ENCODE measurements around the gene CCL28. TPM values are rescaled to one million over a fixed set of nuclear protein-coding genes. Genes with fewer than 3 reads are reported as not detected.

CCL28 gene
- total and polyA plus RNA-seq, 9 of the 15 experiments (the other 6 are each of a cell fraction or from before 2014, with no cell fraction given), result not detected

DNA sequence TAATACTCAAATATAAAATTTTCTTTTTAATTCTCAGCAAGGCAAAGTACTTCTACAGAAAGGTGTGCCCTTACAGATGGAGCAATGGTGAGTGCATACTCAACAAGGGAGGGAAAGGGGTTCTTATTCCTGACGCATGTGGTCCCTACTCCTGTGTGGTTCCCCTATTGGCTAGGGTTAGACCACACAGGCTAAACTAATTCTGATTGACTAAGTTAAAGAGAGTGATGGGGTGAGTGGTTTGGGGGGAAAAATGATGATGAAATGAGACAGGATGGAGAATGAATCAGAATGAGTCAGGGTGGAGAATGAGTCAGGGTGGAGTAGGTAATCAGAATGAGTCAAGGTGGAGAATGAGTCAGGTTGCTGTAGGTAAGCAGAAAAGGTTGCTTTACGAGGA is 76.0 kb downstream of the CCL28 start (continued):
- TF ChIP-seq JUN (IDR thresholded peaks at IDR 0.05; ENCODE audit: borderline replicate concordance, low read depth, low read length) (peak; percentile 91), JUN (CRISPR knock-in tag; IDR thresholded peaks at IDR 0.05; ENCODE audit: borderline replicate concordance) (no peak), FOS (IDR thresholded peaks at IDR 0.05; ENCODE audit: extremely low read depth, insufficient read length) (peak; percentile 49), SMARCE1 (IDR thresholded peaks at IDR 0.05) (peak; percentile 49; the same call in 1 of the 2 replicates), ZNF239 (CRISPR knock-in tag; IDR thresholded peaks at IDR 0.05) (no peak), ARID1B (IDR thresholded peaks at IDR 0.05) (peak; percentile 66), DPF2 (IDR thresholded peaks at IDR 0.05) (peak; percentile 45; the same call in 1 of the 2 replicates), ZEB2 (IDR thresholded peaks at IDR 0.05) (peak; percentile 66), MTF1 (CRISPR knock-in tag; IDR thresholded peaks at IDR 0.05; ENCODE audit: borderline replicate concordance) (no peak), BRD4 (IDR thresholded peaks at IDR 0.05) (no peak), TRIM28 (IDR thresholded peaks at IDR 0.05) (peak; percentile 91), JUND (IDR thresholded peaks at IDR 0.05; ENCODE audit: borderline replicate concordance, low read depth, low read length) (peak; percentile 66; the same call in 1 of the 2 replicates), JUND (tag; IDR thresholded peaks at IDR 0.05; ENCODE audit: borderline replicate concordance, low read depth, low read length) (0 out of 3 replicates have a peak, but pooled peaks have one; percentile 52), CBFA2T3 (IDR thresholded peaks at IDR 0.05) (peak; percentile 27; the same call in 1 of the 2 replicates), CBX5 (IDR thresholded peaks at IDR 0.05; ENCODE audit: borderline replicate concordance, low read depth) (peak; percentile 70; the same call in 1 of the 2 replicates), ZNF354B (CRISPR knock-in tag; IDR thresholded peaks at IDR 0.05) (no peak), TRIM24 (IDR thresholded peaks at IDR 0.05) (peak; percentile 99), CBX3 (IDR thresholded peaks at IDR 0.05; ENCODE audit: borderline replicate concordance in 1 of 2, low read length in 2 of 2) (peak in 1 of 2 experiments; percentile 91; a peak in 2 of 3 replicates)
- TF ChIP-seq, protein P1, sequence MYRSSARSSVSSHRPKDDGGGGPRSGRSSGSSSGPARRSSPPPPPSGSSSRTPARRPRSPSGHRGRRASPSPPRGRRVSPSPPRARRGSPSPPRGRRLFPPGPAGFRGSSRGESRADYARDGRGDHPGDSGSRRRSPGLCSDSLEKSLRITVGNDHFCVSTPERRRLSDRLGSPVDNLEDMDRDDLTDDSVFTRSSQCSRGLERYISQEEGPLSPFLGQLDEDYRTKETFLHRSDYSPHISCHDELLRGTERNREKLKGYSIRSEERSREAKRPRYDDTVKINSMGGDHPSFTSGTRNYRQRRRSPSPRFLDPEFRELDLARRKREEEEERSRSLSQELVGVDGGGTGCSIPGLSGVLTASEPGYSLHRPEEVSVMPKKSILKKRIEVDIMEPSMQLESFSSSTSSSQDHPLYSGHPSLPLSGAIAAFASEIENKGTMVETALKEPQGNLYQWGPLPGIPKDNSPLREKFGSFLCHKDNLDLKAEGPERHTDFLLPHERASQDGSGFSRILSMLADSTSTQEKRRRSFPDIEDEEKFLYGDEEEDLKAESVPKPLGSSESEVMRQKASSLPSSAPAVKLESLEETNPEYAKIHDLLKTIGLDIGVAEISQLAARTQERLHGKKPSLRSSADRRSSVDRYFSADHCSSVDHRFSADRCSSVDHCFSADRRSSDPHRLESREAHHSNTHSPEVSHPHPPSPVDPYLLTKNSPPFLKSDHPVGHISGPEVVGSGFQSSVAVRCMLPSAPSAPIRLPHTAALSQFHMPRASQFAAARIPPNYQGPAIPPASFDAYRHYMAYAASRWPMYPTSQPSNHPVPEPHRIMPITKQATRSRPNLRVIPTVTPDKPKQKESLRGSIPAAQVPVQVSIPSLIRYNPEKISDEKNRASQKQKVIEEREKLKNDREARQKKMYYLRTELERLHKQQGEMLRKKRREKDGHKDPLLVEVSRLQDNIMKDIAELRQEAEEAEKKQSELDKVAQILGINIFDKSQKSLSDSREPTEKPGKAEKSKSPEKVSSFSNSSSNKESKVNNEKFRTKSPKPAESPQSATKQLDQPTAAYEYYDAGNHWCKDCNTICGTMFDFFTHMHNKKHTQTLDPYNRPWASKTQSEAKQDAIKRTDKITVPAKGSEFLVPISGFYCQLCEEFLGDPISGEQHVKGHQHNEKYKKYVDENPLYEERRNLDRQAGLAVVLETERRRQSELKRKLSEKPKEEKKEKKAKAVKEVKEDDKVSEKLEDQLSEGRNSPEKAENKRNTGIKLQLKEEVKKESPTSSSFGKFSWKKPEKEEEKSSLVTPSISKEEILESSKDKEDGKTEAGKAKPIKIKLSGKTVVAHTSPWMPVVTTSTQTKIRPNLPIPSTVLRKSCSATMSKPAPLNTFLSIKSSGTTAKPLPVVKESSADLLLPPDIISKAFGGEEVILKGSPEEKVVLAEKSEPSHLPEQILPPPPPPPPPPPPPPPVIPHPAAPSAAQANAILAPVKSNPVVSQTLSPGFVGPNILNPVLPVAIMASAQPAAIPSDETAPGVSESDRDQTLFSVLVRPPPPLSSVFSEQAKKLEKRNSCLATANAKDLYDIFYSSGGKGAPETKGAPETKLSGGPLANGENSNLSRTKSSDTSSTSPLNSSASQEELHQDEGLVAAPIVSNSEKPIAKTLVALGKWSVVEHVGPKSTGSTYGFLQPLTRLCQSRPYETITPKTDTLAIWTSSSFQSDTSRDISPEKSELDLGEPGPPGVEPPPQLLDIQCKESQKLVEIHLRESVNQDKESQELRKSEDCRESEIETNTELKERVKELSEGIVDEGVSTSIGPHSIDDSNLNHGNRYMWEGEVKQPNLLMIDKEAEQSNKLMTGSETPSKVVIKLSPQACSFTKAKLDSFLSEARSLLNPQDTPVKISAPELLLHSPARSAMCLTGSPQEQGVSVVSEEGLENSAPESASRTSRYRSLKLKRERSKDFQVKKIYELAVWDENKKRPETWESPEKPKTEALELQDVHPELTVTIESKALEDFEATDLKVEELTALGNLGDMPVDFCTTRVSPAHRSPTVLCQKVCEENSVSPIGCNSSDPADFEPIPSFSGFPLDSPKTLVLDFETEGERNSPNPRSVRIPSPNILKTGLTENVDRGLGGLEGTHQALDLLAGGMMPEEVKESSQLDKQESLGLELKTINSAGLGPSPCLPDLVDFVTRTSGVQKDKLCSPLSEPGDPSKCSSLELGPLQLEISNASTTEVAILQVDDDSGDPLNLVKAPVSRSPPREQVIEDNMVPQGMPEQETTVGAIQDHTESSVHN (IDR thresholded peaks at IDR 0.05; ENCODE audit: borderline replicate concordance in 1 of 2, low read depth in 1 of 2), result peak in 1 of 2 experiments; percentile 74; a peak in 1 of 4 replicates
- TF ChIP-seq, protein P2, sequence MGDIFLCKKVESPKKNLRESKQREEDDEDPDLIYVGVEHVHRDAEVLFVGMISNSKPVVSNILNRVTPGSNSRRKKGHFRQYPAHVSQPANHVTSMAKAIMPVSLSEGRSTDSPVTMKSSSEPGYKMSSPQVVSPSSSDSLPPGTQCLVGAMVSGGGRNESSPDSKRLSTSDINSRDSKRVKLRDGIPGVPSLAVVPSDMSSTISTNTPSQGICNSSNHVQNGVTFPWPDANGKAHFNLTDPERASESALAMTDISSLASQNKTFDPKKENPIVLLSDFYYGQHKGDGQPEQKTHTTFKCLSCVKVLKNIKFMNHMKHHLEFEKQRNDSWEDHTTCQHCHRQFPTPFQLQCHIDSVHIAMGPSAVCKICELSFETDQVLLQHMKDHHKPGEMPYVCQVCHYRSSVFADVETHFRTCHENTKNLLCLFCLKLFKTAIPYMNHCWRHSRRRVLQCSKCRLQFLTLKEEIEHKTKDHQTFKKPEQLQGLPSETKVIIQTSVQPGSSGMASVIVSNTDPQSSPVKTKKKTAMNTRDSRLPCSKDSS (IDR thresholded peaks at IDR 0.05; ENCODE audit: low read depth, partially characterized antibody), result peak; percentile 97
- TF ChIP-seq, protein P3, sequence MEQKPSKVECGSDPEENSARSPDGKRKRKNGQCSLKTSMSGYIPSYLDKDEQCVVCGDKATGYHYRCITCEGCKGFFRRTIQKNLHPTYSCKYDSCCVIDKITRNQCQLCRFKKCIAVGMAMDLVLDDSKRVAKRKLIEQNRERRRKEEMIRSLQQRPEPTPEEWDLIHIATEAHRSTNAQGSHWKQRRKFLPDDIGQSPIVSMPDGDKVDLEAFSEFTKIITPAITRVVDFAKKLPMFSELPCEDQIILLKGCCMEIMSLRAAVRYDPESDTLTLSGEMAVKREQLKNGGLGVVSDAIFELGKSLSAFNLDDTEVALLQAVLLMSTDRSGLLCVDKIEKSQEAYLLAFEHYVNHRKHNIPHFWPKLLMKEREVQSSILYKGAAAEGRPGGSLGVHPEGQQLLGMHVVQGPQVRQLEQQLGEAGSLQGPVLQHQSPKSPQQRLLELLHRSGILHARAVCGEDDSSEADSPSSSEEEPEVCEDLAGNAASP (IDR thresholded peaks at IDR 0.05), result no peak
